A549 (cell line): ENCODE data around the gene NUP210. TPM values are rescaled to one million over a fixed set of nuclear protein-coding genes. Genes with fewer than 3 reads are reported as not detected.

Experiments
- ATAC-seq, 2 experiments: fragments of 200-7000 bp in 1 of 2; fragments of >200 bp in 1 of 2; cut with Nextera tagmentation in 1 of 2; cut with Tn5 transposase in 1 of 2; 3 replicates each; pipeline versions ENCODE4 v1.8.0 to v1.9.1; 2018 to 2020; ENCODE audit warnings: mild to moderate bottlenecking in 1 of 2, moderate library complexity in 1 of 2
- CTCF ChIA-PET: fragments of 300-600 bp; sonication (Branson Sonifier 250); formaldehyde crosslinking; extraction: SDS; loops from one replicate; lab custom pipeline; 2021; ENCODE audit warnings: antibody characterized with exemption, inconsistent platforms; lab: Yijun Ruan, JAX
- POLR2A ChIA-PET: fragments of 350-600 bp; formaldehyde crosslinking; extraction: SDS; loops from one replicate; lab custom pipeline; 2021; ENCODE audit warnings: antibody characterized with exemption, inconsistent platforms; lab: Yijun Ruan, JAX
- DNase-seq, 2 experiments: peaks; one replicate each; pipeline versions ENCODE4 v3.0.0 to v3.0.0-alpha.2; 2011 to 2016; ENCODE audit warnings: low read depth in 1 of 2, low spot score in 1 of 2
- FAIRE-seq: peaks from 2 replicates; lab custom pipeline; 2011; peaks lifted over from hg19 to GRCh38; lab: Jason Lieb, UNC
- H3K27ac ChIP-seq, 2 experiments: fragments of >200 bp; sonication (Bioruptor Twin); formaldehyde crosslinking; 3 replicates each; pipeline ENCODE4 v1.5.1; 2016 to 2017
- H3K4me1 ChIP-seq: fragments of >200 bp; sonication (Bioruptor Twin); formaldehyde crosslinking; 3 replicates; pipeline ENCODE4 v1.6.1; 2016
- H3K4me2 ChIP-seq: fragments of >200 bp; sonication (Bioruptor Twin); formaldehyde crosslinking; 3 replicates; pipeline ENCODE4 v1.6.1; 2016
- H3K4me3 ChIP-seq: fragments of >200 bp; sonication (Bioruptor Twin); formaldehyde crosslinking; 3 replicates; pipeline ENCODE4 v1.5.1; 2016
- H3K9me3 ChIP-seq: fragments of >200 bp; sonication (Bioruptor Twin); formaldehyde crosslinking; 3 replicates; pipeline ENCODE4 v1.6.1; 2016
- ATOH8 ChIP-seq: fragments of 250-450 bp; sonication (Bioruptor Pico); IDR thresholded peaks from 2 replicates; pipeline ENCODE4 v1.5.0; 2020; ENCODE audit warnings: low read depth, mild to moderate bottlenecking, moderate library complexity
- BHLHE40 ChIP-seq: IDR thresholded peaks from 2 replicates; pipeline ENCODE4 v1.6.1; 2012; ENCODE audit warnings: low read depth, low read length, inconsistent platforms
- CBX8 ChIP-seq: fragments of 200-600 bp; sonication (generic); IDR thresholded peaks from 2 replicates; pipeline ENCODE4 v1.6.1; 2016
- EHF ChIP-seq: fragments of 250-450 bp; sonication (Bioruptor Pico); IDR thresholded peaks from 2 replicates; pipeline ENCODE4 v1.5.0; 2020; ENCODE audit warnings: mild to moderate bottlenecking
- EHMT2 ChIP-seq: fragments of 200-600 bp; sonication (generic); IDR thresholded peaks from 2 replicates; pipeline ENCODE4 v1.6.1; 2016; ENCODE audit warnings: antibody characterized with exemption, low read depth, mild to moderate bottlenecking, moderate library complexity
- FOSL2 ChIP-seq, 2 experiments: fragments of 450-650 bp in 1 of 2; fragments of >200 bp in 1 of 2; sonication (Bioruptor Twin) in 1 of 2; formaldehyde crosslinking; IDR thresholded peaks; 2 replicates each; pipeline versions ENCODE4 v1.5.0 to v1.6.1; 2016 to 2020; ENCODE audit warnings: mild to moderate bottlenecking in 1 of 2, moderate library complexity in 1 of 2
- GATA3 ChIP-seq: IDR thresholded peaks from 2 replicates; pipeline ENCODE4 v1.6.1; 2012; ENCODE audit warnings: borderline replicate concordance
- HMGXB4 ChIP-seq: fragments of 250-450 bp; sonication (Bioruptor Pico); IDR thresholded peaks from 2 replicates; pipeline ENCODE4 v1.5.0; 2021; ENCODE audit warnings: mild to moderate bottlenecking, moderate library complexity, borderline replicate concordance
- HOXB5 ChIP-seq: fragments of 250-450 bp; sonication (Bioruptor Pico); IDR thresholded peaks from 2 replicates; pipeline ENCODE4 v1.5.0; 2020; ENCODE audit warnings: mild to moderate bottlenecking, moderate library complexity
- MAX ChIP-seq: IDR thresholded peaks from 2 replicates; pipeline ENCODE4 v1.6.1; 2012
- NPAS2 ChIP-seq: fragments of 250-450 bp; sonication (Bioruptor Pico); IDR thresholded peaks from 2 replicates; pipeline ENCODE4 v1.8.0; 2022; ENCODE audit warnings: mild to moderate bottlenecking, moderate library complexity, borderline replicate concordance
- POLR2AphosphoS2 ChIP-seq: conservative IDR thresholded peaks from 2 replicates; pipeline ENCODE4 v1.6.1; 2012; ENCODE audit warnings: low read length, improper control_type of control experiment, inconsistent platforms
- RARB ChIP-seq: fragments of 250-450 bp; sonication (Bioruptor Pico); IDR thresholded peaks from 2 replicates; pipeline ENCODE4 v1.8.0; 2021; ENCODE audit warnings: mild to moderate bottlenecking, moderate library complexity
- REST ChIP-seq: fragments of 200-600 bp; sonication (generic); IDR thresholded peaks from 2 replicates; pipeline ENCODE4 v1.6.1; 2016; ENCODE audit warnings: antibody characterized with exemption, mild to moderate bottlenecking, moderate library complexity
- RFX5 ChIP-seq: fragments of 450-650 bp; IDR thresholded peaks from 2 replicates; pipeline ENCODE4 v1.7.1; 2014; ENCODE audit warnings: antibody characterized with exemption, mild to moderate bottlenecking, moderate library complexity
- TFCP2L1 ChIP-seq: fragments of 250-450 bp; sonication (Bioruptor Pico); IDR thresholded peaks from 2 replicates; pipeline ENCODE4 v1.5.0; 2021; ENCODE audit warnings: mild to moderate bottlenecking
- TP53 ChIP-seq: fragments of 250-450 bp; sonication (Bioruptor Pico); IDR thresholded peaks from 2 replicates; pipeline ENCODE4 v1.5.0; 2021; ENCODE audit warnings: mild to moderate bottlenecking, moderate library complexity
- ZSCAN20 ChIP-seq: fragments of 250-450 bp; sonication (Bioruptor Pico); IDR thresholded peaks from 2 replicates; pipeline ENCODE4 v1.8.0; 2022; ENCODE audit warnings: mild to moderate bottlenecking, moderate library complexity
- WGBS: methylation state at CpG from one replicate; pipeline ENCODE4 v1.1.6; 2017; ENCODE audit errors: missing lambda C conversion rate; 5-methylcytosine and 5-hydroxymethylcytosine counted together
- polyA plus RNA-seq, 4 experiments: library from polyadenylated mRNA; depleted of rRNA in 3 of 4; stranded (reverse); fragments of >200 nt; fragmentation: RNase III in 1 of 4; extraction: RNeasy Plus Mini Kit Qiagen cat#74134 plus additional on column Dnase treatment in 1 of 4; gene quantifications; 2 replicates in 3 of 4; 3 replicates in 1 of 4; pipeline ENCODE4 v1.2.3, GENCODE V29; 2011 to 2017
- TF ChIP-seq, protein P1 (sequence below): fragments of 150-350 bp; IDR thresholded peaks from 2 replicates; pipeline ENCODE4 v1.6.1; 2014; ENCODE audit warnings: low read depth, mild to moderate bottlenecking, low read length
- TF ChIP-seq, protein P2 (sequence below): fragments of >200 bp; sonication (Bioruptor Twin); formaldehyde crosslinking; IDR thresholded peaks from 3 replicates; pipeline ENCODE4 v1.5.1; 2016
- TF ChIP-seq, protein P3 (sequence below): IDR thresholded peaks from 2 replicates; pipeline ENCODE4 v1.6.1; 2012
- TF ChIP-seq, protein P4 (sequence below): fragments of 450-650 bp; IDR thresholded peaks from 2 replicates; pipeline ENCODE4 v1.6.1; 2014; ENCODE audit warnings: antibody characterized with exemption

The NUP210 gene
- polyA plus RNA-seq, 2 of the 4 experiments (the other 2 are of a cell fraction) = 25.7 to 28.1 TPM

- 91% methylated on average over 3 of the region's 3 CpGs for WGBS
- POLR2A ChIA-PET = no interaction called here
- CTCF ChIA-PET = interaction anchor here (0.6 to 1.7 kb wide), 3 partner anchors 17 to 103 kb away, joined by 3 to 5 read pairs (median 4); no protein-coding TSS in a partner anchor
- DNase-seq = no peak
- TF ChIP-seq GATA3 (no peak), EHMT2 (no peak), HMGXB4 (no peak), BHLHE40 (no peak)
- TF ChIP-seq, protein P1, sequence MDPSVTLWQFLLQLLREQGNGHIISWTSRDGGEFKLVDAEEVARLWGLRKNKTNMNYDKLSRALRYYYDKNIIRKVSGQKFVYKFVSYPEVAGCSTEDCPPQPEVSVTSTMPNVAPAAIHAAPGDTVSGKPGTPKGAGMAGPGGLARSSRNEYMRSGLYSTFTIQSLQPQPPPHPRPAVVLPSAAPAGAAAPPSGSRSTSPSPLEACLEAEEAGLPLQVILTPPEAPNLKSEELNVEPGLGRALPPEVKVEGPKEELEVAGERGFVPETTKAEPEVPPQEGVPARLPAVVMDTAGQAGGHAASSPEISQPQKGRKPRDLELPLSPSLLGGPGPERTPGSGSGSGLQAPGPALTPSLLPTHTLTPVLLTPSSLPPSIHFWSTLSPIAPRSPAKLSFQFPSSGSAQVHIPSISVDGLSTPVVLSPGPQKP = no peak
- Histone ChIP-seq H3K4me3 (no peak overlapping the region), H3K4me2 (no peak overlapping the region), H3K4me1 (peaks cover 12% of the 10 kb centered on the region), H3K9me3 (no peaks in the 10 kb centered on the region), H3K27ac (no peak overlapping the region)
- FAIRE-seq = no peak
- no peak for ATAC-seq
Observed at GRCh38 chr3:13349823-13350222, 70.3 kb downstream of the NUP210 start.

GRCh38 chr3:13348661-13349396, 71.3 kb downstream of the NUP210 start:
- WGBS = 86% methylated on average over 13 of the region's 13 CpGs
- H3K9me3 ChIP-seq = no peaks in the 10 kb centered on the region
- DNase-seq (no peak), ATAC-seq (no peak), FAIRE-seq (no peak)
- peaks cover 12% of the 10 kb centered on the region for H3K4me1 ChIP-seq
- ChIA-PET POLR2A (no interaction called here), CTCF (interaction anchor here (0.6 to 1.7 kb wide), 3 partner anchors 18 to 104 kb away, joined by 3 to 5 read pairs (median 4); no protein-coding TSS in a partner anchor)
- no peak overlapping the region for H3K27ac ChIP-seq
- no peak for TF ChIP-seq HOXB5
- TF ChIP-seq TFCP2L1 (CRISPR knock-in tag) = no peak
- TF ChIP-seq BHLHE40 = no peak
- TF ChIP-seq, protein P2, sequence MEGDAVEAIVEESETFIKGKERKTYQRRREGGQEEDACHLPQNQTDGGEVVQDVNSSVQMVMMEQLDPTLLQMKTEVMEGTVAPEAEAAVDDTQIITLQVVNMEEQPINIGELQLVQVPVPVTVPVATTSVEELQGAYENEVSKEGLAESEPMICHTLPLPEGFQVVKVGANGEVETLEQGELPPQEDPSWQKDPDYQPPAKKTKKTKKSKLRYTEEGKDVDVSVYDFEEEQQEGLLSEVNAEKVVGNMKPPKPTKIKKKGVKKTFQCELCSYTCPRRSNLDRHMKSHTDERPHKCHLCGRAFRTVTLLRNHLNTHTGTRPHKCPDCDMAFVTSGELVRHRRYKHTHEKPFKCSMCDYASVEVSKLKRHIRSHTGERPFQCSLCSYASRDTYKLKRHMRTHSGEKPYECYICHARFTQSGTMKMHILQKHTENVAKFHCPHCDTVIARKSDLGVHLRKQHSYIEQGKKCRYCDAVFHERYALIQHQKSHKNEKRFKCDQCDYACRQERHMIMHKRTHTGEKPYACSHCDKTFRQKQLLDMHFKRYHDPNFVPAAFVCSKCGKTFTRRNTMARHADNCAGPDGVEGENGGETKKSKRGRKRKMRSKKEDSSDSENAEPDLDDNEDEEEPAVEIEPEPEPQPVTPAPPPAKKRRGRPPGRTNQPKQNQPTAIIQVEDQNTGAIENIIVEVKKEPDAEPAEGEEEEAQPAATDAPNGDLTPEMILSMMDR = no peak
- no peak for TF ChIP-seq ZSCAN20 (CRISPR knock-in tag)
- TF ChIP-seq, protein P3, sequence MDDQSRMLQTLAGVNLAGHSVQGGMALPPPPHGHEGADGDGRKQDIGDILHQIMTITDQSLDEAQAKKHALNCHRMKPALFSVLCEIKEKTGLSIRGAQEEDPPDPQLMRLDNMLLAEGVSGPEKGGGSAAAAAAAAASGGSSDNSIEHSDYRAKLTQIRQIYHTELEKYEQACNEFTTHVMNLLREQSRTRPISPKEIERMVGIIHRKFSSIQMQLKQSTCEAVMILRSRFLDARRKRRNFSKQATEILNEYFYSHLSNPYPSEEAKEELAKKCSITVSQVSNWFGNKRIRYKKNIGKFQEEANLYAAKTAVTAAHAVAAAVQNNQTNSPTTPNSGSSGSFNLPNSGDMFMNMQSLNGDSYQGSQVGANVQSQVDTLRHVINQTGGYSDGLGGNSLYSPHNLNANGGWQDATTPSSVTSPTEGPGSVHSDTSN = no peak
- no peak for TF ChIP-seq CBX8
- TF ChIP-seq EHF (CRISPR knock-in tag) = no peak
- no peak for TF ChIP-seq NPAS2 (CRISPR knock-in tag)
- TF ChIP-seq, protein P4, sequence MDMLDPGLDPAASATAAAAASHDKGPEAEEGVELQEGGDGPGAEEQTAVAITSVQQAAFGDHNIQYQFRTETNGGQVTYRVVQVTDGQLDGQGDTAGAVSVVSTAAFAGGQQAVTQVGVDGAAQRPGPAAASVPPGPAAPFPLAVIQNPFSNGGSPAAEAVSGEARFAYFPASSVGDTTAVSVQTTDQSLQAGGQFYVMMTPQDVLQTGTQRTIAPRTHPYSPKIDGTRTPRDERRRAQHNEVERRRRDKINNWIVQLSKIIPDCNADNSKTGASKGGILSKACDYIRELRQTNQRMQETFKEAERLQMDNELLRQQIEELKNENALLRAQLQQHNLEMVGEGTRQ = no peak
- TF ChIP-seq RFX5 = no peak
- no peak for TF ChIP-seq RARB (CRISPR knock-in tag)
- no peak for TF ChIP-seq TP53 (CRISPR knock-in tag)
- no peak for TF ChIP-seq ATOH8
- no peak for TF ChIP-seq MAX
- TF ChIP-seq FOSL2 (IDR thresholded peaks at IDR 0.05) = no peak
- TF ChIP-seq FOSL2 (CRISPR knock-in tag; IDR thresholded peaks at IDR 0.05) = no peak
- TF ChIP-seq, protein P1 = no peak
- TF ChIP-seq POLR2AphosphoS2 = no peak
- TF ChIP-seq REST = no peak
- TF ChIP-seq, all 56 proteins: peak for 0
- Histone ChIP-seq H3K4me3 (no peak overlapping the region), H3K4me2 (no peak overlapping the region)
